Activated naive CD8-positive, alpha-beta T cell treated with anti-CD3 and anti-CD28 coated beads, Interleukin-2, amount 50 U/mL, for 24 hours (primary cell): ENCODE results near the gene RACK1.

Experiments
- ATAC-seq: fragments of 150-1000 bp; cut with Tn5 transposase; one replicate; pipeline ENCODE4 v1.10.0; 2021
- DNase-seq: peaks from one replicate; pipeline ENCODE4 v3.0.0; 2021
- H3K27ac Mint-ChIP-seq: one replicate; pipeline ENCODE4 v1.8.0; 2021; ENCODE audit warnings: mild to moderate bottlenecking, mixed read lengths
- H3K27me3 Mint-ChIP-seq: one replicate; pipeline ENCODE4 v1.8.0; 2021; ENCODE audit warnings: mixed read lengths
- H3K36me3 Mint-ChIP-seq: one replicate; pipeline ENCODE4 v1.8.0; 2021; ENCODE audit warnings: low read depth, mixed read lengths
- H3K4me1 Mint-ChIP-seq: one replicate; pipeline ENCODE4 v1.8.0; 2021; ENCODE audit warnings: mixed read lengths
- H3K4me3 Mint-ChIP-seq: one replicate; pipeline ENCODE4 v1.8.0; 2021; ENCODE audit warnings: mild to moderate bottlenecking, moderate library complexity, mixed read lengths
- H3K9me3 Mint-ChIP-seq: one replicate; pipeline ENCODE4 v1.8.0; 2021; ENCODE audit warnings: mixed read lengths

The RACK1 gene

GRCh38 chr5:181245427-181246275, 1.9 kb upstream of the RACK1 start:
- ATAC-seq (no peak), DNase-seq (no peak)
- H3K27me3 Mint-ChIP-seq: no peaks in the 10 kb centered on the region
- H3K27ac Mint-ChIP-seq: peak overlapping the region; percentile 99
- H3K4me3 Mint-ChIP-seq: peak overlapping the region; percentile 94
- H3K36me3 Mint-ChIP-seq: peaks cover 52% of the 10 kb centered on the region
- peaks cover 71% of the 10 kb centered on the region for H3K4me1 Mint-ChIP-seq
- no peaks in the 10 kb centered on the region for H3K9me3 Mint-ChIP-seq

- DNase-seq (no peak), ATAC-seq (no peak)
- Mint-ChIP-seq H3K36me3 (peaks cover 66% of the 10 kb centered on the region), H3K4me1 (peaks cover 68% of the 10 kb centered on the region), H3K27me3 (no peaks in the 10 kb centered on the region), H3K9me3 (no peaks in the 10 kb centered on the region), H3K4me3 (peak overlapping the region; percentile 94), H3K27ac (peak overlapping the region; percentile 99)
These were observed 615 bp downstream of the RACK1 start for GRCh38 chr5:181243018-181243563.

- Mint-ChIP-seq H3K9me3 (no peaks in the 10 kb centered on the region), H3K27ac (peak overlapping the region; percentile 99), H3K4me1 (peaks cover 65% of the 10 kb centered on the region), H3K4me3 (peak overlapping the region; percentile 94), H3K27me3 (no peaks in the 10 kb centered on the region), H3K36me3 (peaks cover 69% of the 10 kb centered on the region)
- no peak for DNase-seq
- no peak for ATAC-seq
These were observed 1.7 kb downstream of the RACK1 start for GRCh38 chr5:181242031-181242451.

- Mint-ChIP-seq H3K9me3 (no peaks in the 10 kb centered on the region), H3K27me3 (no peaks in the 10 kb centered on the region), H3K27ac (peak overlapping the region; percentile 99), H3K4me1 (peaks cover 65% of the 10 kb centered on the region), H3K4me3 (peak overlapping the region; percentile 94), H3K36me3 (peaks cover 75% of the 10 kb centered on the region)
- peak; percentile 70 for ATAC-seq
- DNase-seq: peak; percentile 54
These were observed 2.2 kb downstream of the RACK1 start for GRCh38 chr5:181241393-181241975.

GRCh38 chr5:181239062-181239663, 4.5 kb downstream of the RACK1 start:
- H3K4me1 Mint-ChIP-seq: peaks cover 52% of the 10 kb centered on the region

GRCh38 chr5:181237729-181238385, 5.8 kb downstream of the RACK1 start:
- no peak for DNase-seq
- Mint-ChIP-seq H3K4me1 (peaks cover 49% of the 10 kb centered on the region), H3K4me3 (peak overlapping the region; percentile 38), H3K36me3 (peaks cover 84% of the 10 kb centered on the region), H3K9me3 (no peaks in the 10 kb centered on the region), H3K27me3 (no peaks in the 10 kb centered on the region), H3K27ac (peak overlapping the region; percentile 88)
- ATAC-seq: no peak

More at GRCh38 chr5:181239062-181239663, 4.5 kb downstream of the RACK1 start:
- peak overlapping the region; percentile 88 for H3K27ac Mint-ChIP-seq
- H3K4me3 Mint-ChIP-seq: peak overlapping the region; percentile 69
- ATAC-seq: no peak
- DNase-seq: no peak
- H3K36me3 Mint-ChIP-seq: peaks cover 92% of the 10 kb centered on the region
- H3K9me3 Mint-ChIP-seq: no peaks in the 10 kb centered on the region
- H3K27me3 Mint-ChIP-seq: no peaks in the 10 kb centered on the region

GRCh38 chr5:181236954-181237641, 6.6 kb downstream of the RACK1 start:
- Mint-ChIP-seq H3K4me1 (peaks cover 43% of the 10 kb centered on the region), H3K4me3 (no peak overlapping the region), H3K27me3 (no peaks in the 10 kb centered on the region), H3K36me3 (peaks cover 78% of the 10 kb centered on the region), H3K27ac (peak overlapping the region; percentile 88), H3K9me3 (no peaks in the 10 kb centered on the region)
- DNase-seq (no peak), ATAC-seq (no peak)

GRCh38 chr5:181236471-181236870, 7.2 kb downstream of the RACK1 start:
- H3K4me1 Mint-ChIP-seq: peaks cover 37% of the 10 kb centered on the region
- ATAC-seq (no peak), DNase-seq (no peak)
- H3K36me3 Mint-ChIP-seq: peaks cover 73% of the 10 kb centered on the region
- no peak overlapping the region for H3K4me3 Mint-ChIP-seq
- no peak overlapping the region for H3K27ac Mint-ChIP-seq
- H3K9me3 Mint-ChIP-seq: no peaks in the 10 kb centered on the region
- H3K27me3 Mint-ChIP-seq: no peaks in the 10 kb centered on the region

- Mint-ChIP-seq H3K27me3 (no peaks in the 10 kb centered on the region), H3K9me3 (no peaks in the 10 kb centered on the region), H3K4me1 (peaks cover 30% of the 10 kb centered on the region), H3K4me3 (no peak overlapping the region), H3K36me3 (peaks cover 68% of the 10 kb centered on the region), H3K27ac (peak overlapping the region; percentile 59)
- DNase-seq: no peak
- no peak for ATAC-seq
These were observed 7.9 kb downstream of the RACK1 start for GRCh38 chr5:181235689-181236366.

- DNase-seq (no peak), ATAC-seq (no peak)
- Mint-ChIP-seq H3K9me3 (no peaks in the 10 kb centered on the region), H3K27me3 (no peaks in the 10 kb centered on the region), H3K4me1 (peaks cover 29% of the 10 kb centered on the region), H3K36me3 (peaks cover 63% of the 10 kb centered on the region), H3K27ac (peak overlapping the region; percentile 59), H3K4me3 (no peak overlapping the region)
These were observed 8.4 kb downstream of the RACK1 start for GRCh38 chr5:181235323-181235688.

GRCh38 chr5:181234455-181235306, 9.0 kb downstream of the RACK1 start:
- peak; percentile 7 for ATAC-seq

GRCh38 chr5:181233801-181234454, 9.8 kb downstream of the RACK1 start:
- no peak overlapping the region for H3K4me3 Mint-ChIP-seq
- H3K27ac Mint-ChIP-seq: no peak overlapping the region
- DNase-seq (no peak), ATAC-seq (no peak)
- H3K36me3 Mint-ChIP-seq: peaks cover 58% of the 10 kb centered on the region
- peaks cover 30% of the 10 kb centered on the region for H3K4me1 Mint-ChIP-seq
- H3K27me3 Mint-ChIP-seq: no peaks in the 10 kb centered on the region
- H3K9me3 Mint-ChIP-seq: no peaks in the 10 kb centered on the region

More at GRCh38 chr5:181234455-181235306, 9.0 kb downstream of the RACK1 start:
- no peaks in the 10 kb centered on the region for H3K9me3 Mint-ChIP-seq
- H3K27ac Mint-ChIP-seq: peak overlapping the region; percentile 59
- H3K27me3 Mint-ChIP-seq: no peaks in the 10 kb centered on the region
- H3K4me1 Mint-ChIP-seq: peaks cover 30% of the 10 kb centered on the region
- no peak overlapping the region for H3K4me3 Mint-ChIP-seq
- H3K36me3 Mint-ChIP-seq: peaks cover 60% of the 10 kb centered on the region
- DNase-seq: no peak
